Effector memory CD8-positive, alpha-beta T cell (primary cell): Measurements from ENCODE around the gene RNF187.
"Not testable (repeated sequence)": the region's sequence is repeated elsewhere in the genome, so short reads cannot be mapped to it uniquely, and the experiment has no call there.

ENCODE experiments used
- ATAC-seq: fragments of 150-1000 bp; cut with Tn5 transposase; replicated peaks from 2 replicates; pipeline ENCODE4 v1.10.0; 2021; ENCODE audit warnings: mild to moderate bottlenecking, moderate library complexity
- DNase-seq, 3 experiments: peaks; one replicate each; pipeline ENCODE4 v3.0.0; 2021
- H3K27ac Mint-ChIP-seq, 2 donors: one replicate each; pipeline ENCODE4 v1.8.0; 2022; ENCODE audit warnings: mild to moderate bottlenecking in 2 of 2, mixed read lengths in 2 of 2, moderate library complexity in 2 of 2
- H3K27me3 Mint-ChIP-seq, 2 donors: one replicate each; pipeline ENCODE4 v1.8.0; 2022; ENCODE audit warnings: mixed read lengths in 2 of 2
- H3K36me3 Mint-ChIP-seq: one replicate; pipeline ENCODE4 v1.8.0; 2022; ENCODE audit warnings: mild to moderate bottlenecking, moderate library complexity, mixed read lengths; ENCODE audit not compliant: insufficient read depth
- H3K4me1 Mint-ChIP-seq, 2 donors: one replicate each; pipeline ENCODE4 v1.8.0; 2022; ENCODE audit warnings: low read depth in 2 of 2, mixed read lengths in 2 of 2
- H3K4me3 Mint-ChIP-seq, 2 donors: one replicate each; pipeline ENCODE4 v1.8.0; 2022; ENCODE audit warnings: mild to moderate bottlenecking in 2 of 2, mixed read lengths in 2 of 2, moderate library complexity in 2 of 2
- H3K9me3 Mint-ChIP-seq, 2 donors: one replicate each; pipeline ENCODE4 v1.8.0; 2022; ENCODE audit warnings: mixed read lengths in 2 of 2

RNF187 gene

DNA sequence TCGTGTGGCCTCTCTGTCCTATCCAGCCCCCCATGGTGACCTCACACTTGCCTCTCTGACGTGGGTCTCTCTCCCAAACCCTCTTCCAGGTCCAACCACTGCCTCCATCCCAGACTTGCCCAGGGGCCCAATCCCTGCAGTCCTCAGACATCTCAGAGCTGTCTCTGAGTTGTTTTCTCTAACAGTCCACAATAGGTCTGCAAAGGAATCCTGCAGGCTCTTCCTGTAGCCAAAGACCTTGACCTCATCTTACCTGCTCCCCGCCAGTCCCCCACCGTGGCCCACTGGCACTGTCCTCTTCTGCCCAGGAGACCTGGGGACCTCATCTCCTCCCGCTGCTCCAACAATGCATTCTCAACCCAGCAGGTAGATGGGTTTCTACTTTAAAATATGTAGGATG, 10.0 kb downstream of the RNF187 start:
- Mint-ChIP-seq H3K9me3 (no peaks in the 10 kb centered on the region), H3K27me3 (no peaks in the 10 kb centered on the region), H3K27ac (peak overlapping the region in 1 of 2 donors; percentile 78), H3K4me1 (peaks cover 13 to 18% of the 10 kb centered on the region in 2 donors), H3K36me3 (peaks cover 30% of the 10 kb centered on the region), H3K4me3 (no peak overlapping the region)
- no peak for ATAC-seq
- no peak for DNase-seq

DNA sequence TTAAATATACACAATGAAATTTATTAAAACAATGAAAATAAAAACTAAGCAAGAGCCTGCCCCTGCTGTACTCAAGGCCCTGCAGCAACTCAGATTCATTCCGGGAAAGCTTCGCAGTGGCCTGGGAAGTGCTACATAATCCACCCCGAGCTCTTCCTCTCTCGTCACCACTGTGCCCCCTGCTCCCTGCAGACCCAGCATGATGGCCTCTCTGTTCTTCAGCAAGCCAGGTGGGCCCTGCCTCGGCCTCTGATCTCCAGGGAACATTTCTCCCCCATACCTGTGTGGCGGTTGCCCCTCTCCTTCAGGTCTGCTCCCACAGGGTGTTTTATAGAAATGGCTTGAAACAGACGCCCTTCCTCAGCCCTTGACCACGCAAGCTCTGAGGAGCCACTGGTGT, 10.6 kb downstream of the RNF187 start:
- Mint-ChIP-seq H3K4me1 (peaks cover 13 to 18% of the 10 kb centered on the region in 2 donors), H3K9me3 (no peaks in the 10 kb centered on the region), H3K27me3 (no peaks in the 10 kb centered on the region), H3K4me3 (no peak overlapping the region), H3K27ac (peak overlapping the region; percentile 39 to 68), H3K36me3 (peaks cover 24% of the 10 kb centered on the region)
- no peak for ATAC-seq
- DNase-seq: no peak

DNA sequence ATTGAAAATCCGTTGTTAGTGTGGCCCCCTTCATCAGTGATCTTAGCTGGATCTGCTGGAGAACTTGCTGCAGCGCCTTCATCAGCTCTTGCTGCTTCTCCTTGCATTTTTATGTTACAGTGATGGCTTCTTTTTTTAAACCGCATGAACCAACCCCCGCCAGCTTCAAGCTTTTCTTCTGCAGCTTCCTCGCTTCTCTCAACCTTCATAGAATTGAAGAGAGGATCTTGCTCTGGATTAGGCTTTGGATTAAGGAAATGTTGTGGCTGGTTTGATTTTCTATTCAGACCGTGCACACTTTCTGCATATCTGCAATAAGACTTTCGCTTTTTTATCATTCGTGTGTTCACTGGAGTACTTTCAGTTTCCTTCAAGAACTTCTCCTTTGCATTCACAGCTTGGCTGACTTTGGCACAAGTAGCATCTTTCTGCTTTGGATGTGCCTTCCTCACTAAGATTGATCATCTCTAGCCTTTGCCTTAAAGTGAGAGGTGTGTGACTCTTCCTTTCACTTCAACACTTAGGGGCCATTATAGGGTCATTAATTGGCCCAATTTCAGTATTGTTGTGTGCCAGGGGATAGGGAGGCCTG, 13.1 kb downstream of the RNF187 start:
- ATAC-seq (no peak), DNase-seq (no peak)
- peak overlapping the region; percentile 68 to 76 for H3K4me3 Mint-ChIP-seq
- H3K9me3 Mint-ChIP-seq: no peaks in the 10 kb centered on the region
- H3K4me1 Mint-ChIP-seq: peaks cover 13 to 14% of the 10 kb centered on the region in 2 donors
- H3K27me3 Mint-ChIP-seq: peaks cover 0 to 11% of the 10 kb centered on the region in 2 donors
- H3K36me3 Mint-ChIP-seq: peaks cover 11% of the 10 kb centered on the region
- no peak overlapping the region for H3K27ac Mint-ChIP-seq

DNA sequence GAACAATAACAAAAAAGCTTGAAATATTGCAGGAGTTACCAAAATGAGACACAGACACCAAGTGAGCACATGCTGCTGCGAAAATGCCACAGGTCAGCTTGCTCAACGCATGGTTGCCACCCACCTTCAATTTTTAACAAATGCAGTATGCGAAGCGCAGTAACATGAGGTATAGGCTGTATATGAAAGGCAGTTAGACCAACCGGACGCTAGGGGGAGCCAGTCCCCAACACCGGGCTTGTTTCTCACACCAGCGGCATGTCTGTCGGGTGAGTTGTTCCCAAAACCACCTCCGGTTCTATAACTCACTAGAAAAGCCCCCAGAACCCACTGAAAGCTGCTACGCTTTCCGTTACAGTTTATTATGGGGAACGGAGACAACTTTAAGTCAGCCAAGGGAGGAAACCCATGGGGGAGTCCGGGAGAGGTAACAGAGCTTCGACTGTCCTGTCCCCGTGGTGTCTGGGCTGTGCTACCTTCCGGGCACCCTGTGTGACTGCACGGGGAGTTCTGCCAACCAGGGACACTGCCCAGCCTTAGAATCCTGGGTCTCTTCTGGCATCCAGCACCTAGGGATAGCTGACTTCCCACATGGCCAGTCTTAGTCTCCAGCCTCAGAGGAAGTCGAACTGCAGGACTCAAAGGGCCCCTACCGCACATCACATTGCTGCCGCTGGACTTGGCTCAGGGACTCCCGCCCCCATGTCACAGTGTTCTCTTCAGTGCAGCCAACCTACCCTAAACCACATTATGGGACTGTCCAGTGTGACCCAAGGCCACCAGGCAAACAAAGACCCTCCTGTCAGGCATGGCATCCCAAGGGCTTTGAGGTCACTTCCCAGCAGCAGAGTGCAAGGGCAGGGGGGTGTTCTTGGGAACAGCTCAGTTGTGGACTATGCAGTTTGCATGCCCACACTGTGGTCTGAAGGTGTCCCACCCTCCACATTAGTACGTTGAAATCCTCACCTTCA, 14.0 kb downstream of the RNF187 start:
- peak; percentile 82 to 88 (median 84) for DNase-seq
- peak overlapping the region; percentile 68 to 76 for H3K4me3 Mint-ChIP-seq
- H3K4me1 Mint-ChIP-seq: peaks cover 13 to 14% of the 10 kb centered on the region in 2 donors
- H3K36me3 Mint-ChIP-seq: peaks cover 3% of the 10 kb centered on the region
- peak; percentile 99 for ATAC-seq
- no peaks in the 10 kb centered on the region for H3K9me3 Mint-ChIP-seq
- peak overlapping the region; percentile 32 to 41 for H3K27ac Mint-ChIP-seq
- H3K27me3 Mint-ChIP-seq: peaks cover 0 to 17% of the 10 kb centered on the region in 2 donors

DNA sequence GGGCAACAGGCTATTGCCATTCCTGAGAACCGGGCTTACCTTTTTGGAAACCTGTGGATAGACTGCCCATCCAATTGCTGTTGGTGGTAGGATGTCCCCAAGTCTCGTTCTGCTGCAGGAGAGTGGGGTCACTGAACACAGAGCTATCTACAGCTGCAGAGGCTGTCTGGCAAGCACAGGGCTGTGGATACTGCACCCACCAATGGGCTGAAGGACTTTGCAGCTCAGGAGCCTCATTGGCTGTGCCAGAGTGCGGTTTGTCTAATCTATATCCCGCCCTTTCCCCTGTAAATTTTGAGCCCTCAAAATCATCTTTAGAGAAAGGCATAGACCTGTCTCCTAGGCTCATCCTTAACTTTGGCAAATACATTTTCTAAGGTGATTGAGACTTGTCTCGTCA, 15.3 kb downstream of the RNF187 start:
- Mint-ChIP-seq H3K27me3 (peaks cover 0 to 17% of the 10 kb centered on the region in 2 donors), H3K36me3 (no peaks in the 10 kb centered on the region), H3K9me3 (no peaks in the 10 kb centered on the region), H3K4me1 (peaks cover 13 to 14% of the 10 kb centered on the region in 2 donors), H3K27ac (no peak overlapping the region), H3K4me3 (no peak overlapping the region)
- ATAC-seq (no peak), DNase-seq (no peak)

DNA sequence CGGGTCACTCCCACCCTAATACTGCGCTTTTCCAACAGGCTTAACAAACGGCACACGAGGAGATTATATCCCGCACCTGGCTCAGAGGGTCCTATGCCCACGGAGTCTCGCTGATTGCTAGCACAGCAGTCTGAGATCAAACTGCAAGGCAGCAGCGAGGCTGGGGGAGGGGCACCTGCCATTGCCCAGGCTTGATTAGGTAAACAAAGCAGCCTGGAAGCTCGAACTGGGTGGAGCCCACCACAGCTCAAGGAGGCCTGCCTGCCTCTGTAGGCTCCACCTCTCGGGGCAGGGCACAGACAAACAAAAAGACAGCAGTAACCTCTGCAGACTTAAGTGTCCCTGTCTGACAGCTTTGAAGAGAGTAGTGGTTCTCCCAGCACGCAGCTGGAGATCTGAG, 18.8 kb downstream of the RNF187 start:
- not testable (repeated sequence) for H3K4me1 Mint-ChIP-seq, H3K9me3 Mint-ChIP-seq, DNase-seq, H3K4me3 Mint-ChIP-seq, H3K27ac Mint-ChIP-seq, ATAC-seq, H3K36me3 Mint-ChIP-seq
- peaks cover 0 to 17% of the 10 kb centered on the region in 2 donors for H3K27me3 Mint-ChIP-seq

DNA sequence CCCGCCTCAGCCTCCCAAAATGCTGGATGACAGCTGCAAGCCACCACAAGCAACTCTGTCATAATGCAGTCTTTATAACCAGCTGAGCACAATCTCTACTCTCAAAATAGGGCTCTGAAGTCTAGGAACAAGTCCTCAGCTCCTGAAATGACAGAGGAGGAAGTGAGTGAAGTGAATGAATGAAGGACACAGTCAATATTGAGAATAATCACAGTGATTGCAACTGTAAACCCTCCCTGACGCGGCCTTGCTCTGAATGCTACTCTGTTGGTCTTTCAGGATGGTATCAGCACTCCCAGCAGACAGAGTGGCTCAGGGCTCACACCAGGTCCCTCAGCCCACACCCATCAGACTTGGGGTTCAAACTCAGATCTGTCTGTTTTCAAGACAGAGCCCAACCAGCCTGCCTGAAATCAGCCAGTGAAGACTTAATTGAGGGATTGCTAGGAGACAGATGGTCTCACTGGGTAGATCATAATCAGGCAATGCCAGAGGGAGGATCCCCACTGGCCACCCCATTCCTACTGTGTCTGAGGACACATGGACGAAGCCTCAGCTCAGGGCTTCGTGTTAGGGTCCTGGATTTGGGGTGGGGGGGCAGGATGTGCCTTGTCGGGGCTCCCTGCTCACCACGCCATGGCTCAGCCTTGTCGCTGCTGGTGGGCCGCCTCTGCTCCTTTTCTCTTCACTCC, 20.9 kb downstream of the RNF187 start:
- H3K27me3 Mint-ChIP-seq: peaks cover 0 to 17% of the 10 kb centered on the region in 2 donors
- no peaks in the 10 kb centered on the region for H3K9me3 Mint-ChIP-seq
- H3K4me1 Mint-ChIP-seq: peaks cover 0 to 5% of the 10 kb centered on the region in 2 donors
- no peak for DNase-seq
- H3K27ac Mint-ChIP-seq: peak overlapping the region in 1 of 2 donors; percentile 71
- no peak overlapping the region for H3K4me3 Mint-ChIP-seq
- ATAC-seq: no peak
- no peaks in the 10 kb centered on the region for H3K36me3 Mint-ChIP-seq

DNA sequence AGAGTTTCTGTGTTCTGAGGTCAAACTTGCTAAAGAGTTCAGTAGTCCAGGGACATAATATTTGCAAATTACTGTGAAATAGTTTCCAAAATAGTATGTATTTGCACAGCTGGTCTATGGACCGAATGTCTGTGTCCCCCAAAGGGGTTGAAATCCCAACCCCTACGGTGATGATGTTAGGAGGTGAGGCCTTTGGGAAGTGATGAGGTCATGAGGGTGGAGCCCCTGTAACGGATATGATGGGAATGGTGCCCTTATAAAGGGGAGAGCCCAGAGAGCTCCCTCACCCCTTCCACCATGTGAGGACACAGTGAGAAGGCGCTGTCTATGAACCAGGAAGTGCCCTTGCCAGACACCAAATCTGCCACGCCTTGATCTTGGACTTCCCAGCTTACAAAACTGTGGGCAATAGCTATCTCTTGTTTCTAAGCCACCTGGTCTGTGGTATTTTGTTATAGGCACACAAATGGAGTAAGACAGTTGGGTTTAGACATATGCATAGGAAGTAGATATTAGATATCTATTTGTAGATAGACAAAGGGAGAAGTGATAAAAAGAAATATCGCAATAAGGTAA, 21.7 kb downstream of the RNF187 start:
- Mint-ChIP-seq H3K4me1 (peaks cover 0 to 6% of the 10 kb centered on the region in 2 donors), H3K27me3 (peaks cover 0 to 17% of the 10 kb centered on the region in 2 donors), H3K27ac (peak overlapping the region in 1 of 2 donors; percentile 71), H3K4me3 (no peak overlapping the region), H3K36me3 (no peaks in the 10 kb centered on the region), H3K9me3 (no peaks in the 10 kb centered on the region)
- no peak for ATAC-seq
- no peak for DNase-seq

GRCh38 chr1:228510101-228510802, 23.1 kb downstream of the RNF187 start:
- H3K27me3 Mint-ChIP-seq: peaks cover 0 to 6% of the 10 kb centered on the region in 2 donors

DNA sequence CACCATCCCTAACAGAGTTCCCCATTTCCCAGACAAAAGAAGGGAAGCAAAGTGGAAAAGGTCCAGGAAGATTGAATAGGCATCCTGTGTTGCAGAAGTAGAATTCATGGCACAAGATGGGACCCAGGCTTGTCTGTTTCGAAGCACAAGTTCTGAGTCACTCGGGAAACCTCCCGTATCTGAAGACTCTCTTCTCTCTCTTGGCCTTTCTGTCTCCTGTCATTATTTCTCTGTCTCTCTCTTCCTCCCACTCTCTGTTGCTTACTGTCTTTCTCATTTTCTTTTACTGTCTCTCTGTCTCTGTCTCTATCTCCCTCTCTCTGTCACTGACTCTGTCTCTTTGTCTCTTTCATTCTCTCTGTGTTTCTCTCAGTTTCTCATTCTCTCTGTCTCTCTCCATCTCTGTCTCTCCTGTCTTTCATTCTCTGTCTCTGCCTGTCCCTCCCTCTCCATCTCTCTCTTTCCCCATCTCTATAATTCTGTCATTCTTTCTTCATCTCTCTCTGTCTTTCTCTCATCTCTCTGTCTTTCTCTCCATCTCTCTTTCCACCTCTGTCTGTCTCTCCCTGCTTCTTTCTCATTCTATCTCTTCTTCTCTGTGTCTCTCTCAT, 23.7 kb downstream of the RNF187 start:
- H3K4me3 Mint-ChIP-seq: no peak overlapping the region
- no peaks in the 10 kb centered on the region for H3K36me3 Mint-ChIP-seq
- H3K4me1 Mint-ChIP-seq: peaks cover 0 to 6% of the 10 kb centered on the region in 2 donors
- H3K27me3 Mint-ChIP-seq: peaks cover 0 to 5% of the 10 kb centered on the region in 2 donors
- ATAC-seq (no peak), DNase-seq (no peak)
- H3K27ac Mint-ChIP-seq: no peak overlapping the region
- H3K9me3 Mint-ChIP-seq: no peaks in the 10 kb centered on the region

More at GRCh38 chr1:228510101-228510802, 23.1 kb downstream of the RNF187 start:
- Mint-ChIP-seq H3K4me1 (peaks cover 0 to 6% of the 10 kb centered on the region in 2 donors), H3K9me3 (no peaks in the 10 kb centered on the region), H3K27ac (no peak overlapping the region), H3K4me3 (no peak overlapping the region), H3K36me3 (no peaks in the 10 kb centered on the region)
- no peak for DNase-seq
- no peak for ATAC-seq

DNA sequence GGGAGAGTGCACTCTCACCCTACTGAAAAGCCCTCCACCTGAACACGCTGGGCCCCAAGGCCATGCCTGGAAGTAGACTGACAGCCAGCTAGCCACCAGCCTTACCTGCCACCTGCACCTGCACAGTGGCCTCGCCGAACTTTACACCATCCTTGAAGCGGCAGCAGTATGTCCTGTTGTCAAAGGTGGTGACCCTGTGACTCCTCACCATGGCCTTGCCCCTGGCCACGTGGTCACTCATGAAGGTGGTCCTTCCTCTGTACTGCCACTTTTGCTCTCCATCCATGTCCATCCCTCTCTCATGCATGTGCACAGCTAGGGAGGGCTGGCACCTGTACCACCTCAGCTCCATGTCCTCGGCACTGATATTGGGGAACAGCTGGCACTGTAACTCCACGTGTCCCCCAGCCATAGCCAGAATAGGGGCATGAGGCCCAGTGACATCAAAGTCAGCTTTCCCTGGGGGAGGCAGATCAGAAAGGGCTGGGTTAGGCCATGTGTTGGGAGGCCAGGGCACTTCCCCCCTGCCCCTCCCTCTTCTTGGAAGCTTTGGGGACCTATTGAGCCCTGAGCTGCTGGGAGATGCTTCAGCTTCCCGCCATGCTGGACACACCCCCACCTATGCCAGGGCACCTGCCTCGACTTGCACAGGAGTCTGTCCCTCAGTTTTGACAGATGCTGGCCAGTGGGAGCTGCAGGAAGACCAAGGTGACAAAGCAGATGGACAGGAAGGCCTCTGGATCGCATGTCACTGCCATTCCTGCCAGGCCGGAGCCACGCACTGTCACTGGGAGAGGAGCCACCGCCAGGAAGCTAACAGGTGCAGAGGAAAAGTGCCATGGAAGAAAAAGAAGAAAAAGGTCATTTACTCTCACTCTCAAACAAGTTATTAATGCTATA, 24.6 kb downstream of the RNF187 start:
- Mint-ChIP-seq H3K36me3 (no peaks in the 10 kb centered on the region), H3K27ac (peak overlapping the region in 1 of 2 donors; percentile 4), H3K4me1 (peaks cover 0 to 6% of the 10 kb centered on the region in 2 donors), H3K9me3 (no peaks in the 10 kb centered on the region), H3K4me3 (no peak overlapping the region), H3K27me3 (peaks cover 7 to 12% of the 10 kb centered on the region in 2 donors)
- DNase-seq (no peak), ATAC-seq (no peak)
